Mononuclear cell (primary cell): Measurements from ENCODE around the gene MYO5A. TPM values are rescaled to one million over a fixed set of nuclear protein-coding genes. Genes with fewer than 3 reads are reported as not detected.

ENCODE experiments used
- H3K27me3 ChIP-seq: 2 replicates; pipeline ENCODE4 v1.6.0; 2011; ENCODE audit warnings: low read length, control low read depth; ENCODE audit not compliant: insufficient read depth
- H3K4me1 ChIP-seq: 2 replicates; pipeline ENCODE4 v1.5.1; 2011; ENCODE audit warnings: mild to moderate bottlenecking, low read length, control low read depth; ENCODE audit not compliant: insufficient read depth
- H3K4me3 ChIP-seq: 2 replicates; pipeline ENCODE4 v1.5.1; 2011; ENCODE audit warnings: mild to moderate bottlenecking, low read length, moderate library complexity
- H3K9me3 ChIP-seq: 2 replicates; pipeline ENCODE4 v1.5.1; 2011; ENCODE audit warnings: low read depth, mild to moderate bottlenecking, control low read depth, low read length
- total RNA-seq: library from RNA; depleted of rRNA; stranded (reverse); fragments of >200 nt; gene quantifications from one replicate; pipeline ENCODE4 v1.2.3, GENCODE V29; 2012

Gene MYO5A
- total RNA-seq, 1 donor: 69.7 TPM

- Histone ChIP-seq H3K9me3 (no peaks in the 10 kb centered on the region), H3K4me1 (peaks cover 5% of the 10 kb centered on the region), H3K27me3 (no peaks in the 10 kb centered on the region), H3K4me3 (no peak overlapping the region)
These were observed 158.7 kb downstream of the MYO5A start for GRCh38 chr15:52370010-52370409.

DNA sequence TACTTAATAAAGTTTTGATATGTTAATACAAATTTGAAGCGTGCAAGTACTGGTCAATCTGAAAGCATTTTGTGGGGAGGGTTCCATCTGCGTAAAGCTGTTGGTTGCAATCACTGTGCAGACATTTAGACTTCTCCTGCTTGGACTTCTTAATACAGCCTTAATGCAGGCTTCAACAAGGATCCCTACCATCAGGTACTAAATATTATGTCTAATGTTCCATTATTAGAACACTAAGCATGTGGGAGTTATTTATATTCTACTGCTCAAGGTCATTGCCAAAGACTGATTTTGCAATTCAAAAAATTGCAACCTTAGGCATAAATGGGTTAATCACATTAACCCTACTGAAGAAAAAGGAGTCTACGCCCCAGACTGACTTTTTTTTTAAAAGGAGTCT lies 159.2 kb downstream of the MYO5A start:
- Histone ChIP-seq H3K4me3 (no peak overlapping the region), H3K27me3 (no peaks in the 10 kb centered on the region), H3K9me3 (no peaks in the 10 kb centered on the region), H3K4me1 (peaks cover 5% of the 10 kb centered on the region)

DNA sequence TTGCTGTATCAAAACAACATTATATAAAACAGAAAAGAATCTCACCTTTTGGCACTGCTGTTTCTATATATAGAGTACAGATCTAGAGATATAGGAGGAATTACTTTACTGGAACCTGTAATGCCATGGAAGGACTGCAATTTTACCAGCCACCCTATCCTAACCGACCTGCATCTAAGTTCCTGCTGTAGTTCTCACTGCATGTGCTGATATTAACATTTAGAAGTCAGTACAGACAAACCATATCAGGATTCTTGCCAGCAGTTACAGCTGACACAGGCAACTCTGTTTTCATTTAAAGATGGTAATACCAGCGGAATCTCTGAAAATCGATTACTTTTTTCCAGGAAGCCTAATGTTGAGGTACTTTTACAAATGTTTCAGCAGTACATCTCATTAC lies 159.7 kb downstream of the MYO5A start:
- H3K9me3 ChIP-seq: no peaks in the 10 kb centered on the region
- no peak overlapping the region for H3K4me3 ChIP-seq

GRCh38 chr15:52368402-52368801 lies 160.3 kb downstream of the MYO5A start:
- Histone ChIP-seq H3K4me1 (peaks cover 5% of the 10 kb centered on the region), H3K4me3 (no peak overlapping the region), H3K27me3 (no peaks in the 10 kb centered on the region), H3K9me3 (no peaks in the 10 kb centered on the region)

More for the DNA sequence above, 159.7 kb downstream of the MYO5A start:
- H3K4me1 ChIP-seq: peaks cover 5% of the 10 kb centered on the region
- H3K27me3 ChIP-seq: no peaks in the 10 kb centered on the region

- peaks cover 5% of the 10 kb centered on the region for H3K4me1 ChIP-seq
- no peaks in the 10 kb centered on the region for H3K9me3 ChIP-seq
- no peak overlapping the region for H3K4me3 ChIP-seq
- H3K27me3 ChIP-seq: no peaks in the 10 kb centered on the region
These were observed 166.2 kb downstream of the MYO5A start for GRCh38 chr15:52362497-52362896.

DNA sequence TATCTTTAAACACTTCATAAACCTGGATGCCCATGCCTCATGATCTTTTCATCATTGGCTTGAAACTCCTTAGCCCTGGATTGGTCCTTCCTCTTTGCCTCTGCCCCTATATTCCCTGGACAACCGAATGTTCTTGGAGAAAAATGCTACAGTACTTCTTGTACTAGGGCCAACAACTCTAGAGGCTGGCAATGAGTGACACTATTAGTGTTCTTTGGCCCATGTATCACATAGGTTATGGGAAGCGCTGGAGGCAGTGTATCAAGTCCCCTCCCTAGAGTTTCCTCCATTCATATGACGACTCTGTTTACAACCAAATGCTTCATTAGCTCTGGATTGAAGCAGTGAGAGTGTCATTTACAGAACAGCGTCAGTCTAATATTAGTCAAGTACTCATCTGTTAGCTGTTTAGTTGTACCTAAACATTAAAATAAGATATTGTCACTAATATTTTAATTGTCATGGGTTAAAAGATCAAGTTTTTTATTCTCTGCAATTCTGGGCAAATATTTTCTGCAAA lies 166.6 kb downstream of the MYO5A start:
- H3K4me1 ChIP-seq: peaks cover 5% of the 10 kb centered on the region
- no peak overlapping the region for H3K4me3 ChIP-seq
- H3K9me3 ChIP-seq: no peaks in the 10 kb centered on the region
- H3K27me3 ChIP-seq: no peaks in the 10 kb centered on the region

GRCh38 chr15:52361494-52361893 lies 167.2 kb downstream of the MYO5A start:
- Histone ChIP-seq H3K27me3 (no peaks in the 10 kb centered on the region), H3K9me3 (no peaks in the 10 kb centered on the region), H3K4me1 (peaks cover 5% of the 10 kb centered on the region), H3K4me3 (no peak overlapping the region)

DNA sequence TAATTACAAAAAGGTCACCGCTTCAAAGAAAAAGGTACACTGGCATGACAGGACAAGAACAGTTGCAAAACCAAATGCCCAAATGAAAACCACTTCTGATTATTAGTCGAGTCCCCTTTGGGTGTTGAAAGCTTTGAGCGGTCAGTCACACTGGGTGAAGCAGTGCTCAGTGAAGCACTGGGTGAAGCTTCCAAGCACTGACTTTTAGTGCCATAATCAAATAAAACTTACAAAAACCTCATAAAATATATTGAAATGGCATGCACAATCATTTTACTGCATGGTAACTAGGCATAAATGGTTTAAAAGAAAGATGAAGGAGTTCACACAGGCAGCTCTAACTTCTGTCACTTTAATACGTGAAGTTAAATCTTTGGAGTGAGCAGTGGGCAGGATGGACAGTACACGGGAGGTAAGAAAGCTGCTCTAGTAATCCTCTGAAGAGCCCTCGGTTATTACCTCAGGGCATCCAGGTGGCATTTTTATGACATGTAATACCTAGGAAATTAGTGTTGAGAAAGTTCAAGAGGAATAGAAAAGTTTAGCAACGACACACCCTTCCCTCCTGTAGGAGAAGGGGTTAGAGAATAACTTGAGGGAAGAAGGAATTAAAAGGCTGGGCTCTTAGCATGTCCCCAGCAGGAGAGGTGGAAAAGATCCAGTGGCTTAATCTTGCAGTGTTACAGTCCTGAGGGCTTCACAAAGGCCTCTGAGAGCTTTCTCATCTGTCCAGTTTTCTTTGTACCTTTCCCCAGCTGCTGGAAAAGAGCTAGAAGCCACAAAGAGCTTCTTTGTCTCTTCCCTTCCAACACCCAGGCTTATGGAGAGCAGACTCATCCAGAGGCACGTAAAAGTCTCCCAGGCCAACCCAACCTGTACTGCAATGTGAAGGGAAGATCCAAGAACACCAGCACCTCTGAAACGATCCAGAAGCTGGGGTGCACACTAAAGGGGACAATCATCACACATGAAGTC lies 168.2 kb downstream of the MYO5A start:
- H3K4me3 ChIP-seq: no peak overlapping the region
- H3K9me3 ChIP-seq: no peaks in the 10 kb centered on the region
- no peaks in the 10 kb centered on the region for H3K27me3 ChIP-seq
- peaks cover 5% of the 10 kb centered on the region for H3K4me1 ChIP-seq

- Histone ChIP-seq H3K27me3 (no peaks in the 10 kb centered on the region), H3K4me1 (peaks cover 5% of the 10 kb centered on the region), H3K4me3 (no peak overlapping the region), H3K9me3 (no peaks in the 10 kb centered on the region)
These were observed 169.0 kb downstream of the MYO5A start for GRCh38 chr15:52359722-52360121.

GRCh38 chr15:52357949-52358348 lies 170.7 kb downstream of the MYO5A start:
- Histone ChIP-seq H3K4me1 (peaks cover 5% of the 10 kb centered on the region), H3K4me3 (no peak overlapping the region), H3K9me3 (no peaks in the 10 kb centered on the region), H3K27me3 (no peaks in the 10 kb centered on the region)

DNA sequence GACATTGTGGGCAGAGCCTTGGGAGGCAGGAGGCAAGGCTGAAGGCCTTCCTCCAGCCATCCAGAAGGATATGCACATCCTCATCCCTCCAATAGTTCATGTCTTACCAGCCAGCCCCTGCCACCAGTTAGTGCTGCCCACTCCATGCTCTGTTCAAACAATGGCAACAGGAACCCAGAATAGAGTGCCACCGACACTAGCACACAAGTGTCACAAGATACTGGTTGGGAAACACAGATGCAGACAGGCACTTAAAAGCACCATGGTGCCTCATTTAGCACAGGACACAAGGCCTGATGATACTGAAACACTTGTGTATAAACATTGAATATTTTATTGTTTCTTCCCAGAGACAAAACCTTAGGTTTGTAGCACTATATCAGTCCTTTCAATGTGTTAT lies 176.6 kb downstream of the MYO5A start:
- Histone ChIP-seq H3K27me3 (no peaks in the 10 kb centered on the region), H3K4me3 (no peak overlapping the region)

GRCh38 chr15:52351206-52351908 lies 177.3 kb downstream of the MYO5A start:
- Histone ChIP-seq H3K27me3 (no peaks in the 10 kb centered on the region), H3K4me3 (no peak overlapping the region), H3K4me1 (peaks cover 12% of the 10 kb centered on the region), H3K9me3 (no peaks in the 10 kb centered on the region)

More for the DNA sequence above, 176.6 kb downstream of the MYO5A start:
- H3K9me3 ChIP-seq: no peaks in the 10 kb centered on the region
- H3K4me1 ChIP-seq: peaks cover 12% of the 10 kb centered on the region

DNA sequence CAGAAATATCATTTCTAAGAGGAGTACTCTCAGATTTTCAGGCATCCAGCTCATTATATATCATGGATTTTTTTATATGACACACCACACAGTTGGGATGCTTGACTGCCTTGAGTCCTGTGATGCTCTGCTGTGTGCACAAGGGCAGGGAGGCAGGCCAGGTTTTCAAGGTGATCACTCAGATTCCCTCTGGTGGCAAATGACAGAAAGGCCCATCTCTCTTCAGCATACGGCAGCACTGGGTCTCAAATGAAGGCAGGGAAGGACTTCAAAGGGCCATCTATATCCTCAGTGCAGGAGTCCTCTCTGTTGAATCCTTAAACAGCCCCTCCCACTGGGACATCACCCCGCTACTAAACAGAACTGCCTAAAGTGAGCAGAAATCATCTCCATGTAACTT lies 178.3 kb downstream of the MYO5A start:
- Histone ChIP-seq H3K4me3 (no peak overlapping the region), H3K4me1 (peaks cover 12% of the 10 kb centered on the region), H3K27me3 (no peaks in the 10 kb centered on the region), H3K9me3 (no peaks in the 10 kb centered on the region)

- peaks cover 12% of the 10 kb centered on the region for H3K4me1 ChIP-seq
- H3K9me3 ChIP-seq: no peaks in the 10 kb centered on the region
- no peak overlapping the region for H3K4me3 ChIP-seq
- no peaks in the 10 kb centered on the region for H3K27me3 ChIP-seq
These were observed 179.5 kb downstream of the MYO5A start for GRCh38 chr15:52349052-52349700.
